H1 (cell line): ENCODE results near the gene LLGL2. TPM values are rescaled to one million over a fixed set of nuclear protein-coding genes. Genes with fewer than 3 reads are reported as not detected.

Experiments used
- GTF2F1 ChIP-seq: IDR thresholded peaks from 2 replicates; pipeline ENCODE4 v1.6.1; 2012; ENCODE audit warnings: low read depth, low read length, improper control_type of control experiment, borderline replicate concordance
- KDM5A ChIP-seq: fragments of 200-600 bp; IDR thresholded peaks from 2 replicates; pipeline ENCODE4 v1.7.1; 2012; ENCODE audit warnings: mild to moderate bottlenecking, low read length, inconsistent platforms, mixed read lengths
- POLR2A ChIP-seq, 2 experiments: IDR thresholded peaks; 1 replicate in 1 of 2; 2 replicates in 1 of 2; pipeline ENCODE4 v1.6.1; 2011; ENCODE audit warnings: low read depth in 2 of 2, low read length in 2 of 2, mild to moderate bottlenecking in 2 of 2; ENCODE audit errors: control extremely low read depth in 1 of 2
- POU5F1 ChIP-seq: IDR thresholded peaks from 2 replicates; pipeline ENCODE4 v1.6.1; 2011; ENCODE audit warnings: low read depth, mild to moderate bottlenecking, low read length, moderate library complexity
- SIN3A ChIP-seq, 2 experiments: IDR thresholded peaks in 1 of 2; conservative IDR thresholded peaks in 1 of 2; 2 replicates each; pipeline ENCODE4 v1.6.1; 2011 to 2012; ENCODE audit warnings: low read length in 2 of 2, improper control_type of control experiment in 1 of 2, low read depth in 1 of 2, mild to moderate bottlenecking in 1 of 2
- polyA plus RNA-seq, 7 experiments: library from polyadenylated mRNA; depleted of rRNA in 3 of 7; stranded (reverse) in 5 of 7; unstranded in 2 of 7; fragments of >200 nt in 5 of 7; fragments of 200-250 nt in 2 of 7; gene quantifications; 1 replicate in 5 of 7; 2 replicates in 1 of 7; 4 replicates in 1 of 7; pipeline versions ENCODE4 v1.2.1 to v1.2.3, GENCODE V29; 2011 to 2013; ENCODE audit warnings: missing spikeins in 2 of 7, mixed read lengths in 2 of 7
- total RNA-seq: library from RNA; stranded (reverse); fragmentation: NEBNext Ultra II Directional; extraction: Animal tissue kit (Norgen Biotek cat#: 25700); gene quantifications from 2 replicates; pipeline ENCODE4 v1.2.1, GENCODE V29; 2021
- TF ChIP-seq, protein P1 (sequence below): fragments of 300-600 bp; sonication (generic); IDR thresholded peaks from 2 replicates; pipeline ENCODE4 v1.7.1; 2012; ENCODE audit warnings: low read length, moderate library complexity, mild to moderate bottlenecking, inconsistent platforms; ENCODE audit not compliant: insufficient replicate concordance
- TF ChIP-seq, protein P2 (sequence below): IDR thresholded peaks from 2 replicates; pipeline ENCODE4 v1.6.1; 2012; ENCODE audit warnings: inconsistent platforms
- TF ChIP-seq, protein P3 (sequence below): IDR thresholded peaks from 2 replicates; pipeline ENCODE4 v1.6.1; 2012; ENCODE audit warnings: inconsistent platforms

Gene LLGL2
- total and polyA plus RNA-seq, 2 of the 8 experiments (the other 6 are each of a cell fraction or from before 2014, with no cell fraction given): 64.5 to 77.1 TPM

DNA sequence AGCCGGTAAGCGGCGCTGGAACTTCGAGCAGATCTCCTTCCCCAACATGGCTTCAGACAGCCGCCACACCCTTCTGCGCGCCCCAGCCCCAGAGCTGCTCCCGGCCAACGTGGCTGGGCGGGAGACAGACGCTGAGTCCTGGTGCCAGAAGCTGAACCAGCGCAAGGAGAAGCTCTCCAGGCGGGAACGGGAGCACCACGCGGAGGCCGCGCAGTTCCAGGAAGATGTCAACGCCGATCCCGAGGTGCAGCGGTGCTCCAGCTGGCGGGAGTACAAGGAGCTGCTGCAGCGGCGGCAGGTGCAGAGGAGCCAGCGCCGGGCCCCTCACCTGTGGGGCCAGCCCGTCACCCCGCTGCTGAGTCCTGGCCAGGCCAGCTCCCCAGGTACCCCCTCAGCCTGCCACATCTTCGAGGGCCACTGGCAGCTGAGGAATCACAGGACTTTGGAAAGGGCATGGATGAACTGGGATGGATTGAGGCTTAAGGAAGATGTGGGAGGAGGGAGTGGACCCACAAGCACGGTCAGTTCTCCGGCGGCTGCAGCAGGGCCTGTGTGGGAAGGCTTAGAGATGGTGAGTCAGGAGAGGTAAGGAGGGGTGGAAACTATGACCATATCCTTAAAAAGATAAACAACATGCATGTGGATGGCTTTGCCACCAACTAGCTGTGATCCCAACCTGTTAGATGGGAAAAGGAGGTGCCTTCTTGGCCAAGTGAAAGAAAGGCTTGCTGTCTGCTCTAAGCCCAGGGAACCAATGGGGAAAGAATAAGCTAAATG lies 3.4 kb upstream of the LLGL2 start (continued):
- TF ChIP-seq, protein P1, sequence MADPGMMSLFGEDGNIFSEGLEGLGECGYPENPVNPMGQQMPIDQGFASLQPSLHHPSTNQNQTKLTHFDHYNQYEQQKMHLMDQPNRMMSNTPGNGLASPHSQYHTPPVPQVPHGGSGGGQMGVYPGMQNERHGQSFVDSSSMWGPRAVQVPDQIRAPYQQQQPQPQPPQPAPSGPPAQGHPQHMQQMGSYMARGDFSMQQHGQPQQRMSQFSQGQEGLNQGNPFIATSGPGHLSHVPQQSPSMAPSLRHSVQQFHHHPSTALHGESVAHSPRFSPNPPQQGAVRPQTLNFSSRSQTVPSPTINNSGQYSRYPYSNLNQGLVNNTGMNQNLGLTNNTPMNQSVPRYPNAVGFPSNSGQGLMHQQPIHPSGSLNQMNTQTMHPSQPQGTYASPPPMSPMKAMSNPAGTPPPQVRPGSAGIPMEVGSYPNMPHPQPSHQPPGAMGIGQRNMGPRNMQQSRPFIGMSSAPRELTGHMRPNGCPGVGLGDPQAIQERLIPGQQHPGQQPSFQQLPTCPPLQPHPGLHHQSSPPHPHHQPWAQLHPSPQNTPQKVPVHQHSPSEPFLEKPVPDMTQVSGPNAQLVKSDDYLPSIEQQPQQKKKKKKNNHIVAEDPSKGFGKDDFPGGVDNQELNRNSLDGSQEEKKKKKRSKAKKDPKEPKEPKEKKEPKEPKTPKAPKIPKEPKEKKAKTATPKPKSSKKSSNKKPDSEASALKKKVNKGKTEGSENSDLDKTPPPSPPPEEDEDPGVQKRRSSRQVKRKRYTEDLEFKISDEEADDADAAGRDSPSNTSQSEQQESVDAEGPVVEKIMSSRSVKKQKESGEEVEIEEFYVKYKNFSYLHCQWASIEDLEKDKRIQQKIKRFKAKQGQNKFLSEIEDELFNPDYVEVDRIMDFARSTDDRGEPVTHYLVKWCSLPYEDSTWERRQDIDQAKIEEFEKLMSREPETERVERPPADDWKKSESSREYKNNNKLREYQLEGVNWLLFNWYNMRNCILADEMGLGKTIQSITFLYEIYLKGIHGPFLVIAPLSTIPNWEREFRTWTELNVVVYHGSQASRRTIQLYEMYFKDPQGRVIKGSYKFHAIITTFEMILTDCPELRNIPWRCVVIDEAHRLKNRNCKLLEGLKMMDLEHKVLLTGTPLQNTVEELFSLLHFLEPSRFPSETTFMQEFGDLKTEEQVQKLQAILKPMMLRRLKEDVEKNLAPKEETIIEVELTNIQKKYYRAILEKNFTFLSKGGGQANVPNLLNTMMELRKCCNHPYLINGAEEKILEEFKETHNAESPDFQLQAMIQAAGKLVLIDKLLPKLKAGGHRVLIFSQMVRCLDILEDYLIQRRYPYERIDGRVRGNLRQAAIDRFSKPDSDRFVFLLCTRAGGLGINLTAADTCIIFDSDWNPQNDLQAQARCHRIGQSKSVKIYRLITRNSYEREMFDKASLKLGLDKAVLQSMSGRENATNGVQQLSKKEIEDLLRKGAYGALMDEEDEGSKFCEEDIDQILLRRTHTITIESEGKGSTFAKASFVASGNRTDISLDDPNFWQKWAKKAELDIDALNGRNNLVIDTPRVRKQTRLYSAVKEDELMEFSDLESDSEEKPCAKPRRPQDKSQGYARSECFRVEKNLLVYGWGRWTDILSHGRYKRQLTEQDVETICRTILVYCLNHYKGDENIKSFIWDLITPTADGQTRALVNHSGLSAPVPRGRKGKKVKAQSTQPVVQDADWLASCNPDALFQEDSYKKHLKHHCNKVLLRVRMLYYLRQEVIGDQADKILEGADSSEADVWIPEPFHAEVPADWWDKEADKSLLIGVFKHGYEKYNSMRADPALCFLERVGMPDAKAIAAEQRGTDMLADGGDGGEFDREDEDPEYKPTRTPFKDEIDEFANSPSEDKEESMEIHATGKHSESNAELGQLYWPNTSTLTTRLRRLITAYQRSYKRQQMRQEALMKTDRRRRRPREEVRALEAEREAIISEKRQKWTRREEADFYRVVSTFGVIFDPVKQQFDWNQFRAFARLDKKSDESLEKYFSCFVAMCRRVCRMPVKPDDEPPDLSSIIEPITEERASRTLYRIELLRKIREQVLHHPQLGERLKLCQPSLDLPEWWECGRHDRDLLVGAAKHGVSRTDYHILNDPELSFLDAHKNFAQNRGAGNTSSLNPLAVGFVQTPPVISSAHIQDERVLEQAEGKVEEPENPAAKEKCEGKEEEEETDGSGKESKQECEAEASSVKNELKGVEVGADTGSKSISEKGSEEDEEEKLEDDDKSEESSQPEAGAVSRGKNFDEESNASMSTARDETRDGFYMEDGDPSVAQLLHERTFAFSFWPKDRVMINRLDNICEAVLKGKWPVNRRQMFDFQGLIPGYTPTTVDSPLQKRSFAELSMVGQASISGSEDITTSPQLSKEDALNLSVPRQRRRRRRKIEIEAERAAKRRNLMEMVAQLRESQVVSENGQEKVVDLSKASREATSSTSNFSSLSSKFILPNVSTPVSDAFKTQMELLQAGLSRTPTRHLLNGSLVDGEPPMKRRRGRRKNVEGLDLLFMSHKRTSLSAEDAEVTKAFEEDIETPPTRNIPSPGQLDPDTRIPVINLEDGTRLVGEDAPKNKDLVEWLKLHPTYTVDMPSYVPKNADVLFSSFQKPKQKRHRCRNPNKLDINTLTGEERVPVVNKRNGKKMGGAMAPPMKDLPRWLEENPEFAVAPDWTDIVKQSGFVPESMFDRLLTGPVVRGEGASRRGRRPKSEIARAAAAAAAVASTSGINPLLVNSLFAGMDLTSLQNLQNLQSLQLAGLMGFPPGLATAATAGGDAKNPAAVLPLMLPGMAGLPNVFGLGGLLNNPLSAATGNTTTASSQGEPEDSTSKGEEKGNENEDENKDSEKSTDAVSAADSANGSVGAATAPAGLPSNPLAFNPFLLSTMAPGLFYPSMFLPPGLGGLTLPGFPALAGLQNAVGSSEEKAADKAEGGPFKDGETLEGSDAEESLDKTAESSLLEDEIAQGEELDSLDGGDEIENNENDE: no peak
- TF ChIP-seq SIN3A (conservative IDR thresholded peaks at IDR 0.05 in 1 of 2, IDR thresholded peaks at IDR 0.05 in 1 of 2; ENCODE audit: low read depth in 1 of 2, low read length in 2 of 2): no peak
- TF ChIP-seq POLR2A (IDR thresholded peaks at IDR 0.05; ENCODE audit: control extremely low read depth in 1 of 2, low read depth in 2 of 2, low read length in 2 of 2): no peak
- no peak for TF ChIP-seq GTF2F1
- TF ChIP-seq, protein P2, sequence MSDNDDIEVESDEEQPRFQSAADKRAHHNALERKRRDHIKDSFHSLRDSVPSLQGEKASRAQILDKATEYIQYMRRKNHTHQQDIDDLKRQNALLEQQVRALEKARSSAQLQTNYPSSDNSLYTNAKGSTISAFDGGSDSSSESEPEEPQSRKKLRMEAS: no peak
- no peak for TF ChIP-seq POU5F1
- TF ChIP-seq KDM5A: no peak
- TF ChIP-seq, protein P3, sequence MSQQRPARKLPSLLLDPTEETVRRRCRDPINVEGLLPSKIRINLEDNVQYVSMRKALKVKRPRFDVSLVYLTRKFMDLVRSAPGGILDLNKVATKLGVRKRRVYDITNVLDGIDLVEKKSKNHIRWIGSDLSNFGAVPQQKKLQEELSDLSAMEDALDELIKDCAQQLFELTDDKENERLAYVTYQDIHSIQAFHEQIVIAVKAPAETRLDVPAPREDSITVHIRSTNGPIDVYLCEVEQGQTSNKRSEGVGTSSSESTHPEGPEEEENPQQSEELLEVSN: no peak
